C4-2B (cell line): Measurements from ENCODE around the gene GPR27.

ENCODE experiments used
- ZFX ChIP-seq: fragments of 450-650 bp; IDR thresholded peaks from 2 replicates; pipeline ENCODE4 v1.6.1; 2017
- TF ChIP-seq, protein P1 (sequence below): fragments of 450-650 bp; conservative IDR thresholded peaks from 2 replicates; pipeline ENCODE4 v1.5.1; 2017; ENCODE audit warnings: mild to moderate bottlenecking

- TF ChIP-seq, protein P1, sequence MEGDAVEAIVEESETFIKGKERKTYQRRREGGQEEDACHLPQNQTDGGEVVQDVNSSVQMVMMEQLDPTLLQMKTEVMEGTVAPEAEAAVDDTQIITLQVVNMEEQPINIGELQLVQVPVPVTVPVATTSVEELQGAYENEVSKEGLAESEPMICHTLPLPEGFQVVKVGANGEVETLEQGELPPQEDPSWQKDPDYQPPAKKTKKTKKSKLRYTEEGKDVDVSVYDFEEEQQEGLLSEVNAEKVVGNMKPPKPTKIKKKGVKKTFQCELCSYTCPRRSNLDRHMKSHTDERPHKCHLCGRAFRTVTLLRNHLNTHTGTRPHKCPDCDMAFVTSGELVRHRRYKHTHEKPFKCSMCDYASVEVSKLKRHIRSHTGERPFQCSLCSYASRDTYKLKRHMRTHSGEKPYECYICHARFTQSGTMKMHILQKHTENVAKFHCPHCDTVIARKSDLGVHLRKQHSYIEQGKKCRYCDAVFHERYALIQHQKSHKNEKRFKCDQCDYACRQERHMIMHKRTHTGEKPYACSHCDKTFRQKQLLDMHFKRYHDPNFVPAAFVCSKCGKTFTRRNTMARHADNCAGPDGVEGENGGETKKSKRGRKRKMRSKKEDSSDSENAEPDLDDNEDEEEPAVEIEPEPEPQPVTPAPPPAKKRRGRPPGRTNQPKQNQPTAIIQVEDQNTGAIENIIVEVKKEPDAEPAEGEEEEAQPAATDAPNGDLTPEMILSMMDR = no peak
- no peak for TF ChIP-seq ZFX
These were observed 48.3 kb downstream of the GPR27 start for GRCh38 chr3:71801986-71802385.
